ENCODE measurements around the gene OR5F1.

Gene OR5F1

GRCh38 chr11:55994525-55994924, at the start of gene OR5F1:
OR5F1 (minus strand) TSS chr11:55994625; CDS start chr11:55994625, 0 bp downstream.
- no peak for DNase-seq (ENCODE audit: low spot score)

GRCh38 chr11:56027354-56027753, 32.9 kb upstream of the OR5F1 start, which contains the start of gene OR5AS1:
OR5AS1 (plus strand) TSS chr11:56027654; CDS start chr11:56030419, 2,765 bp downstream.
- no peak for DNase-seq (ENCODE audit: low spot score)

- DNase-seq (ENCODE audit: low spot score), result no peak
Measured at GRCh38 chr11:56013805-56014204, 19.4 kb upstream of the OR5F1 start.

- no peak for DNase-seq (ENCODE audit: low spot score)
Measured at GRCh38 chr11:56010716-56011115, 16.3 kb upstream of the OR5F1 start.

GRCh38 chr11:55970935-55971334, 23.5 kb downstream of the OR5F1 start:
- DNase-seq (ENCODE audit: low spot score), result no peak

- no peak for DNase-seq (ENCODE audit: low spot score)
Measured at GRCh38 chr11:55969845-55970244, 24.6 kb downstream of the OR5F1 start, which contains the start of gene OR10AG1. OR10AG1 (minus strand) TSS chr11:55969945; CDS start chr11:55969907, 38 bp downstream.

- DNase-seq (ENCODE audit: low spot score), result no peak
Measured at GRCh38 chr11:55967914-55968313, 26.5 kb downstream of the OR5F1 start.

- no peak for DNase-seq (ENCODE audit: low spot score)
Measured at GRCh38 chr11:55966391-55966790, 28.0 kb downstream of the OR5F1 start.

GRCh38 chr11:55956521-55956920, 37.9 kb downstream of the OR5F1 start:
- no peak for DNase-seq (ENCODE audit: low spot score)

- DNase-seq (ENCODE audit: low spot score), result no peak
Measured at GRCh38 chr11:55949330-55949729, 45.1 kb downstream of the OR5F1 start.
